Right ventricle myocardium inferior (tissue), 1 donor: ENCODE results near the gene TNKS1BP1. TPM values are rescaled to one million over a fixed set of nuclear protein-coding genes. Genes with fewer than 3 reads are reported as not detected.
"Not testable (repeated sequence)": the region's sequence is repeated elsewhere in the genome, so short reads cannot be mapped to it uniquely, and the experiment has no call there.

Experiments used
- ATAC-seq: fragments of 200-7000 bp; cut with Tn5 transposase; one replicate; pipeline ENCODE4 v1.9.1; 2020; ENCODE audit warnings: mild to moderate bottlenecking, moderate library complexity
- DNase-seq: peaks from one replicate; pipeline ENCODE4 v3.0.0; 2021; ENCODE audit errors: missing footprints
- intact Hi-C: fragments of 100-400 bp; cut with DNase I; formaldehyde crosslinking; loops from one replicate; pipeline ENCODE4 v1.11.0; 2022
- total RNA-seq: library from RNA; stranded (reverse); fragmentation: NEBNext Ultra II Directional; extraction: Animal tissue kit (Norgen Biotek cat#: 25700); gene quantifications from one replicate; pipeline ENCODE4 v1.2.1, GENCODE V29; 2021
- donor health status: DM: no; HTN: yes; CAD: no; lungs with severe emphysema.

The TNKS1BP1 gene
- total RNA-seq, 1 donor from 2014 or later = 51.2 TPM

DNA sequence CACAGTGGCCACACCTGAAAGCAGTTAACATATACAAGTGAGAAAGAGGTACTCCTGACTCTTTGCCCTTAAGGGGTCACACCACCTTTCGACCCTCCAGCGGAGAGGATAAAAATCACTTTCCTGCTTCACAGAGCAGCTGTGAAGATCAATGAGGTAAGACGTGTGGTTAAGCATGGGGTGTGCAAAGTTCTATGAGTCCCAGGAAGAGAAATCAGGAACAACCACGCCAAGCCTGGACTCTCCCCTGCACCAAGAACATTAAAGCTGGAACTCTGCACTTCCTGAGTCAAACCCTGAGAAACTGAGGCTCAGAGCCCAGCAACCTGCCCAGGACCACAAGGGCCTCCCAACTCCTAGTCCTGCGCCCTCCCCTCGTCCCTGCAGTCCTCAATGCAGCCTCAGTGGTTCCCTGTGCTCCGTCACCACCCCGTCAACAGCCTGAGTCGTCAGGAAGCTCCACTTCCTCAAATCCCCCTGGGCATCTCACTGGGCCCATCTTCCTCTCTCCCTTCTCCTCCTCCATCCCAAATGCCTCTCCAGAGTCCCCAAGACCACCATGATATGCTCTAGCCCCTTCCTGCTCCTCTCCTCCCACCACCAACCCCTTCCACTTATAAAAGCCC is 17.7 kb downstream of the TNKS1BP1 start:
- DNase-seq (no peak), ATAC-seq (no peak)
- intact Hi-C loops = no loop called here

DNA sequence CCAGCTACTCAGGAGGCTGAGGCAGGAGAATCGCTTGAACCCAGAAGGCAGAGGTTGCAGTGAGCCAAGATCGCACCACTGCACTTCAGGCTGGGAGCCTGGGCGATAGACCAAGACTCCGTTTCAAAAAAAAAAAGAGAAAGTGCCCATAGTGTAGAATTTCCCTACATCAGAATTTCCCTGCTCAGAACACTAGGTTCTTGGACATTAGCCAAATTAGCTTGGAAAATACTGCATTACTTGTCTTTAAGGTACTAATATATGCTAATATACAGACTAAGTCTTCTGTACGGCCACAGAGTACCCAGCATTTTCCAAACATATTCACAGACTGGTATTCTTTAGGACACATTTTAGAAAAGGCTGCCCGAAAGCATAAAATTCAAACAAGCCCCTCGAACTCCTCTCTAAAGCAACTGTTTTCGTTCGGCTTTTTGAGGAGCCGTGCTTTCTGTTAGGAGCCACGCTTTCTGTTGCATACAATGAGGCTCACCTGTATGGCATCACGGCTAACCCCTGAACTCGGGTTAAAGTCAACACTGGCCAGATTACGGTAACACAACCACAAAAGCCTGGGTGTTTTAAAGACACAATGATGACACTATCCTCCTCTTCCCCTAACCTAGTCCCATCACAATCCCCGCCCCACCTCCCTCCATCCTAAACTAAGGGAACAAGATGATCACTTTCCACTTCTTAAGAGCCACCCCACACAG is 18.4 kb downstream of the TNKS1BP1 start:
- DNase-seq = no peak

DNA sequence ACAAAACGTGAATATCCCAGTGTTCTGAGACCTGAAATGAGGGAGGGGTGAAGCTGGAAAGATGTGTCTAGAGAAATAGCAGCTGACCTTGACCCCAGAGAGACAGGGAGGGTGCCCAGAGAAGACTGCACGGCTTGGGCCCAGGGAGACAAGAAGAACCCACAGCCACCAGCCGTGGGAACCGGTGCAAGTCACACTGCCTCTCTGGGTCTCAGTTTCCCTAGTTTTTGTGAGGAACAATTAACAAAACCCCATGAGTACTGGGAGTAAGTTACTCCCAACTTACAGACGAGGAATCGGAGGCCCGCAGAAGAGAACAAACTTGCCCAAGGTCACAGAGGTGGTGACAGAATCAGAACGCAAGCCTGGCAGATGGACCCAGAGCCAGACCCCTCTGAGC is 19.2 kb downstream of the TNKS1BP1 start:
- DNase-seq = no peak
- intact Hi-C loops = no loop called here
- ATAC-seq = no peak

More for the DNA sequence above, 18.4 kb downstream of the TNKS1BP1 start:
- ATAC-seq = no peak
- intact Hi-C loops = no loop called here

DNA sequence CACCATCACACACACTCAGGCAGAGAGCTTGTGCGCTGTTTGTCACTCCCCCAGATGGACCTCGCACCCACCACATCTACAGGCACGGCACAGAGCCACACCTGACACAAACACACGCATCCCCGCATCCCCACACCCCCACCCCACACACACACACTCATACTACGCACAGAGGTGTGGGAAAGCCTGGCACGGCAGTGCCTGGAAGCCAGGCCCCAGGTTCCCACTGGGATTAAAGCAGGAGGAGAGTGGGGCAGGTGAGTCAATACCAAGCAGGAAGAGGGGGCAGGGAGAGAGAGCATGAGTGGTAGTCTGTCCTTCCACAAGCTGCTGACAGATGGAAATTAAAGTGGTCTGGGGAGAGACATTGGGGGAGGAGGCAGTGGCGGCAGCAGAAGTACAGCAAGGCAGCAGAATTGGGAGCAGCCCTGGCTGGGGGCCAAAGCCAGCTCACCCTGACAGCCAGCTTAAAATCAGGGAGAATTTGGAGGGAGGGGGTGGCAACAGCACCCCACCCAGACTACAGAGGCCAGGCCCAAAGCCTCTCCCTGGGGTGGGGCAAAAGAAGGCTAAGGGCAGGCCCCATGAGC is 20.7 kb downstream of the TNKS1BP1 start:
- ATAC-seq (no peak), DNase-seq (no peak)
- intact Hi-C loops = no loop called here

DNA sequence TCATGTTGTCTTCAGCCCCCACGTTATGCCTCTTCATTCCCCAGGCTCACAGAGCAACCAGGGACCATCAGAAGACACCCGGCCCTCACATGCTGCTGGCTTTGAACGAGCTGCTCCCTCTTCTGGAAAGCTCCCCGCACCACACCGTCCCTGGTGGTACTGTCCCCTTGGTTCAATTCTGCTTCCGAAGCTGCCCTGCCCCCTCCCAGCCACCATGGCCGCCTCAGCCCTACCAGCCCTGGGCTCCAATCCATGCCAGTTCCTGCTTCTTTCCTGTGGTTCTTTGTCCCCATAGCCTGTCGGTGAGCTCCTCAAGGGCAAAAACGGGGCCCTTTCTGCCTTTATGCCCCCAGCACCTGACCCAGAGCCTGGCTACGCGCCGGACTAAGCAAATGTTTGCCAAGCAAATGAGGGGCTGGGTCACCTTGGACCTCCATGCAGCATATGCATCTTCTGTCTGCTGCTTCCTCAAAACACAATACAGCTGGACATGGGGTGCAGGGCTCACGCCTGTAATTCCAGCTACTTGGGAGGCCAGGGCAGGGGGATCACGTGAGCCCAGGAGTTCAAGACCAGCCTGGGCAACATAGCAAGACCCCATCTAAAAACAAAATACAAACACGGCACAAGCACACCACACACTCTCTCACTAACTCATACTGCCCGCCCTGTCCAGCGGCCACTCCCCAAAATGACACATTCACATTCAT is 21.3 kb downstream of the TNKS1BP1 start:
- DNase-seq (no peak), ATAC-seq (no peak)
- intact Hi-C loops = no loop called here

DNA sequence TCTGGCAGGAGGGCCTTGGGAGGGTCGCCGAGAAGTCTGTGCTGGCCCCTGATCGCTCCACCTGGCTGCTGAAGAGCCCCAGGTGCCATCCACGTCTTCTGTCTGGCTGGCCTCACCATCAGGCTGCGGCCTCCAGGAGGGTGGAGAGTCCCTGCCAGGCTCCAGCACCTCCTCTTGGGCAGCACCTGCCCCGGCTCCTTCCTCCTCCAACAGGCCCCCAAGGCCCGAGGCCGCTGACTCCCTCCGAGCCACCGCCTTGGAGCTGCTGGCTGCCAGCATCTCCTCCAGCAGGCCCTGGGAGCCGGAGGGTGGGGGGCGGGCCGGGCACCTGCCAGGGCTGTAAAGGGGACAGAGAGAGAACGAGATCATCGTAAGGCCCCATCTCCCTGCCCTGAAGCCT is 22.3 kb downstream of the TNKS1BP1 start:
- intact Hi-C loops = no loop called here
- DNase-seq = no peak
- ATAC-seq = no peak

DNA sequence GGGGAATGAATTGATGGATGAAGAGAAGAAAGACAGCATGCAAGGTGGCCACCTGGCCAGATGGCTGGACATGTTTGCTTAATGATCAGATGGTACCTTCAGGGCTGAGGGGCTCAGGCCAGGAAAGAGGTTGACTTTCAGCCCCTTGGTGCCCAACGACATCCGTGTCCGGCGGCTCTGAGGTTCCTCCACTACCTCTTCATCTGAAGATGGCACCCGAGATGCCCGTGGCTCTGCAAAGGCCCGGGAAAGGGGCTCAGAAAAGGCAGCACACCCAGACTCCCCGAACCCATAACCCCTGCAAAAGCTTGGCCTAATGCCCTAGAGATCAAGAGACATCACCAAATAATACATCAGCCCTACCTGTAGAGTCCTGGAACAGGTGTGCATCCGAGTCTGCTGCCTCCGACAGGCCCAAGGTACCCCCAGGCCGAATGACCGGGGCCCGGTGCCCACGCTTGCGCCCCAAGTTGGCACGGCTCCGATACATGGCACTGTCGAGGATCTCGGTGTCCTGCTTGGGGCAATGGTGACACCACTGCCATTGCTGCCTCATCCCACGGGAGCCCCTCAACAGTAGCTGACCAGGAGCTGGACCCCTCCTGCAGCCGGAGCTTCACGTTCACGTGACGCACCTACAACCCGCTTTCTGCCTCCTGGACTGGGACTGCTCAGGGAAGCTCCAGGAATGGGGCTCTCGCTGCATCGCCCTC is 22.9 kb downstream of the TNKS1BP1 start:
- intact Hi-C loops = no loop called here
- no peak for DNase-seq
- ATAC-seq = no peak

DNA sequence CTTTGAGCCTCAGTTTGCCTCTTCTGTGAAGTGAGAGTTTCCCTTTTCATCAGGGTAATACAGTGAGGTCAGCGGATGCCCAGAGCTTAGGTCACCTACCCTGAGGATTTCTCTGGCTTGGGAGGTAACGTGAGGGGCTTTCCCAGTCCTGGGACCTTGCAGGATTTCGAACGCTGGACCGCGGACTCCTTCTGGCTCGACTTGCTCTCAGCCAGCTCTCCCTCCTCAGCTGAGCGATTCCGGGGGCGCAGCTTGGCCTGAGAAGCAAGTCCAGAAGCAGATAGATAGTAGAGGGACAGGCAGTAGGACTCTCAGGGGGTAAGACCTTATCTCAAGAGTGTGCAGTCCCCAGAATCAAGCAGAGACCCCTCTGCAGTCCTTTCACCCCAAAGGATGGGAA is 24.0 kb downstream of the TNKS1BP1 start:
- intact Hi-C loops = no loop called here
- DNase-seq (no peak), ATAC-seq (no peak)

DNA sequence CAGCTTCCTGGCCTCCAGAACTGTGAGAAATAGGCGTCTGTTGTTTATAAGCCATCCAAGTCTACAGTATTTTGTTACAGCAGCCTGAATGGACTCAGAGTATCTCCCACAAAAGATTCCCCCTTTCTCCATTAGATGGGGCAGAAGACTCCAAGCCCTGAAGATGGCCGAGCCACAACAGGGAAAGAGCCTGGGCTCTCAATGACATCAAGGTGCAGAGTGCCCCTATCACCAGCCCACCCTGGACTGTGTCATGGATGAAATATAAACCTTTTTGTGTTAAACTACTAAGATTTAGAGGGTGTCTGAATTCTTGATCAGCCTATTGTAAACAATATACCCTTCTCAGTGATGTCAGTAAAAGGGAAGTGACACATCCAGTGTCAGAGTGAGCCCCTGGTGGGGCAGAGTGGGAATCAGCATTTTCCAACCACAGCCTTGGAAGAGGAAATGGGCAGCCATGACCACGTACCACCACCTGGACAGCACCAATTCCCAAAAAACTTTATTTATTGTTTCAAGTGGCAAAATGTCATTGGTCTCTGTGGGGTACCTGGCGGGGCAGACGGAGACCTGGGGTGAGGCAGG is 25.5 kb downstream of the TNKS1BP1 start:
- no peak for ATAC-seq
- no peak for DNase-seq
- intact Hi-C loops = no loop called here

DNA sequence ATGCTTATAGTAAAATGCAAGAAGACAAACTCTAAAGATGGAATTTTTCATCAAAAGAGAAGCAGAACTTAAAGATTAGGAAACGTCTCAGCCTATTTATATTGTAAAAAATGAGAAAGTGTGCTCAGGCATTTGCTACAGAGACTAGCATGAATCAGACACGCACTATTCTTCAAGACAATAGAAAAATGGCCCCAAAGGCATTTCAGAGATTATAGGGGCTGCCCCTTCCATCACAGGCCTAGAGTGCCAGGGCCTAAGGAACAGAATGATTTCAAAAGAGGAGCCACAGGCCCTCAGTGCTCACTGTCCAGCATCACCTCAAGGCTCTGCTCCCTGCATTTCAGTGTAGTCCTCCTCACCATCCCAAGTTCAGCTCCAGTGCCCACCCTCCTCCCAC is 27.5 kb downstream of the TNKS1BP1 start:
- DNase-seq (no peak), ATAC-seq (no peak)
- intact Hi-C loops = no loop called here

DNA sequence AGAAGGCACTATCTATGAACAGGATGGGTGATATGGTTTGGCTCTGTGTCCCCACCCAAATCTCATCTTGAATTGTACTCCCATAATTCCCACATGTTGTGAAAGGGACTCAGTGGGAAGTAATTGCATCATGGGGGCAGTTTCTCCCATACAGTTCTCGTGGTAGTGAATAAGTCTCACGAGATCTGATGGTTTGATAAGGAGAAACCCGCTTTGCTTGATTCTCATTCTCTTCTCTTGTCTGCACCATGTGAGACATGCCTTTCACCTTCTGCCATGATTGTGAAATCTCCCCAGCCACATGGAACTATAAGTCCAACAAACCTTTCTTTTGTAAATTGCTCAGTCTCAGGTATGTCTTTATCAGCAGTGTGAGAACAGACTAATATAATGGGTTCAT is 28.5 kb downstream of the TNKS1BP1 start:
- DNase-seq, ATAC-seq, intact Hi-C loops: not testable (repeated sequence)

DNA sequence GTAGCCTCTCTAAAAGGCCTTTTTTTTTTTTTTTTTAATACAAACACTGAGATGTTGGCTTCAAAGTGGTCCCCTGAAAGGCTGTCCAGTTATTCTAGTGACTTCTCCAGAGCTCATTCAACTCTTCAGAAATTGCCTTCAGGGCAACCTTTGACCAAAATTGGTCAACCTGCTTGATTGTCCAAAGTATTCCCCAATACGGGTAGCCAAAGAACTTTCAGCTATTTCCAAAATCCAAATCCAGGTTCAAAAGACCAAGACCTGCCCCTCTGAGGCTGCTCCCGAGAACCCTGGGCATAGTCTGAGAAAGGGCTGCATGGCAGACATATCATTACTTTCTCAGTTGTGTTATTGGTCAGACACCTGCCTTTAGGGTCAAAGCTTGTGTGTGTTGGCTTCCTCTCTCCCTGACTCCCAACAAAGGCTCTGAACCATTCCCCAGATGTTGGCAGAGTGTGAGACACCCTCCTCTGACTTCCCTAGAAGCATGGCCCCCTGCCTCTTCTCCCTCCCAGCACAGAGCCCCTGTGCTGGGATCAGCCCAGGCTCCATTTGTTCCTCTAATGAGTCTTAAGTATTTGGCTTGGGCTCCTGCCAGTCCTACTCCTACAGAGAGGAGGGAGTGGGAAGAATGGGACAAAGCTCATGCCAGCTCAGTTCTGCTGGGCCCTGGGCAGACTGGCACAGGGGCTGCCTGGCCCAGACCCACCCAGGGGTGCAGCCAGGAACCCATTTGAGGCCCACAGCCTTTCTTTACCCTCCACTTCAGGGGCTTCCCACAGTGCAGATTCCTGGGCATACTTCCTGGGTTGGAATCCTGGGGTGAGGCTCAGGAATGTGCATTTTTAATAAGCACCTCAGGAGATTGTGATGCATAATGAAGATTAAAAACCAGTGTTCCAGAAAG is 30.3 kb downstream of the TNKS1BP1 start:
- DNase-seq = no peak
- intact Hi-C loops = no loop called here
- ATAC-seq = peak; percentile 18

DNA sequence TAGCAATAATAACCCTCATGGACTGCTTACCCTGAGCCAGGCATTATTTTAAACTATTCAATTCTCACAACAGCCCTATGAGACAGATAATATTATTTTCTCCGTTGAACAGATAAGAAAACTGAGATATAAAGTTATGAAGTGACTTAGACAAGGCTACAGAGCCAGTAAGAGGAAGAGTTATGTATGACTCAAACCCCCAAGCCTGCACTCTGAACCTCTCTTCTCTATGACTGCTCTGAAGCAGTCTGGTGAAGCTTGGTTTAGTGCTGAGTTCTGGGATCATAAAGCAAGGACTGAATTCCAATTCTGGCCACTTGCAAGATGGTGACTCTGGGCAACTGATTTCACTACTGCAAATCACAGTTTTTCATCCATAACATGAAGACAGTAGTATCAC is 34.5 kb downstream of the TNKS1BP1 start:
- no peak for ATAC-seq
- DNase-seq = no peak
- intact Hi-C loops = no loop called here

DNA sequence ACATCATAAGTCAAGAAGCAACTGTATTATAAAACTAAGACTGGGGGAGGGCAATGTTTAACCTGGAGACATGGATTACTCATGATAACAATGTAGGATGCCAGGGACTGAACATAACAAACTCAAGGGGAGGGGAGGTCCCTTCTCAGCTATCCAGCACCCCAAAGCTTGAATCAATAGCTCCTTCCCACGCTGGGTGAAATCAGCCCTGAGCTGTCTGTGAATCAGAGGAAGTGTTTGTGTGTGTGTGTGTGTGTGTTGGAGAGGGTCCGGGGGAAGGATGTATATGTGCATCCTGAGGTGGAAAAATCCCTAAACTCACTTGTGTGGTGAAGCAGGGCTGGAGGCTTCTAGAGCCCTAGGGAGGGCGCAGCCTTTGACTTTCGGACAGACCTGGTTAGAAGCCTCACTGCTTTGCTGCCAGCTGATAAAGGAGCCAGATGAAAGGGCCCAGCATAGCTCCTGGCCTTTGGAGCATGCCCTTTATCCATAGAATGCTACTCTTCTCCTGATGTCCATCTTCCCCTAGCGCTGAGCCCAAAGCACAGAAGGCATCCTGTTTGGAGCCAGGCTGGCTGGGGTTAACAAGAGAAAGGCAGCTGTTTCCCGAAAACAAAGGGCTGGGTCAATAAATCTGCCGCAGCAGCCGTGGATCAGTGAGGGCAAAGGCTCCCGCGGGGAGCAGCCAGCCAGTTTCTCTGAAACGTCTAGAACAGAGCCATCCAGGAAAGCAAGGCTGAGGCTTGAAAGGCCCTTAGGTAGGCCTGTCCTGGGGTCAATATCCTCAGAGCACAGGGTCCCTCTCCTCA is 35.8 kb downstream of the TNKS1BP1 start:
- no peak for DNase-seq
- intact Hi-C loops = no loop called here
- no peak for ATAC-seq

DNA sequence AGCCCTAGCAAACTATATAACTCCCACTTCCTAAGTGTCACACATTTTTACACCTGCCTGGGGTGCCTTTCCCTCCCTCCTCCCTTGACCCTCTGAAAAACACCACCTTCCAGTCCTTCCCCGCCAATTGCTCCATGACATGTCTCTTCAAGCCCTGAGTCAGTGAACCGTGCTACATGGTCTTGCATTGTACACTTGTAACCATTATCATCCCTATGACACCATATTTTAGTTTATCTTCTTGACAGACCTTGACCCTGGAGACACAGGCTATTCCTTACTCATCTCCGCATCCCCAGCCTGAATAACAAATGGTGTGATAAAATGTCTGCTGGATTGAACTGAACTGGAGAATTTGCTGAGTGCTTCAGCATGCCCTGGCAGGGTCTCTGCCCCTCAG is 36.9 kb downstream of the TNKS1BP1 start:
- no peak for DNase-seq
- intact Hi-C loops = no loop called here
- ATAC-seq = no peak

DNA sequence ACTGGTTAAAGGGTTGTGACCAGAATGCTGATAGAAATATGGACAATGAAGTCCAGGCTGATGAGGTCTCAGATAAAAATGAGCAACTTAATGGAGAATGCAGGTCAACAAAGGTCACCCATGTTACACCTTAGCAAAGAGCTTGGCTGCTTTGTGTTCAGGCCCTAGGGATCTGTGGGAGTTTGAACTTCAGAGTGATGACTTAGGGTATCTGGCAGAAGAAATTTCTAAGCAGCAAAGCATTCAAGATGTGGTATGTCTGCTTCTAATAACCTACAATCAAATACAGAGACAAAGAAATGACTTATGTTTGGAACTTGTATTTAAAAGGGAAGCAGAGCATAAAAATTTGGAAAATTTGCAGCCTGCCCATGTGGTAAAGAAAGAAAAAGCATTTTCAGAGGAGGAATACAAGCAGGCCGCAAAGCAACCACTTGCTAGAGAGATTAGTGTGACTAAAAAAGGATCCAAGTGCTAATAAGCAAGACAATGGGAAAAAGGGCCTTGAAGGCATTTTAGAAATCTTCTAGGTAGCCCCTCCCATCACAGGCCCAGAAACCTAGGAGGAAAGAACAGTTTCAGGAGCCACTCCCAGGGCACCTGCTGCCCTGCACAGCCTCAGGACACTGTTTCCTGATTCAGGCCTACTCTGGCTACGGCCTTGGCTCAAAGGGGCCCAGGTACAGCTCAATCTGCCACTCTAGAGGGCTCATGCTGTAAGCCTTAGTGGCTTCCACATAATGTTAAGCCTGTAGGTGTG is 41.3 kb downstream of the TNKS1BP1 start:
- ATAC-seq (no peak), DNase-seq (no peak)
- intact Hi-C loops = no loop called here
